Upper lobe of left lung (tissue), 4 donors: ENCODE measurements around the gene UTS2B.

Experiments used
- POLR2AphosphoS5 ChIP-seq, 2 donors: sonication (generic); formaldehyde crosslinking; IDR thresholded peaks; one replicate each; pipeline ENCODE4 v1.5.1; 2017; ENCODE audit warnings: antibody characterized with exemption in 2 of 2
- TF ChIP-seq, protein P1 (sequence below), 6 experiments: fragments of 450-650 bp in 4 of 6; fragments of 200-600 bp in 2 of 6; sonication (generic) in 2 of 6; IDR thresholded peaks; one replicate each; pipeline ENCODE4 v1.5.1; 2016 to 2019; ENCODE audit warnings: antibody characterized with exemption in 6 of 6

GRCh38 chr3:191347228-191347627 lies 16.9 kb upstream of the UTS2B start:
- TF ChIP-seq, protein P1, sequence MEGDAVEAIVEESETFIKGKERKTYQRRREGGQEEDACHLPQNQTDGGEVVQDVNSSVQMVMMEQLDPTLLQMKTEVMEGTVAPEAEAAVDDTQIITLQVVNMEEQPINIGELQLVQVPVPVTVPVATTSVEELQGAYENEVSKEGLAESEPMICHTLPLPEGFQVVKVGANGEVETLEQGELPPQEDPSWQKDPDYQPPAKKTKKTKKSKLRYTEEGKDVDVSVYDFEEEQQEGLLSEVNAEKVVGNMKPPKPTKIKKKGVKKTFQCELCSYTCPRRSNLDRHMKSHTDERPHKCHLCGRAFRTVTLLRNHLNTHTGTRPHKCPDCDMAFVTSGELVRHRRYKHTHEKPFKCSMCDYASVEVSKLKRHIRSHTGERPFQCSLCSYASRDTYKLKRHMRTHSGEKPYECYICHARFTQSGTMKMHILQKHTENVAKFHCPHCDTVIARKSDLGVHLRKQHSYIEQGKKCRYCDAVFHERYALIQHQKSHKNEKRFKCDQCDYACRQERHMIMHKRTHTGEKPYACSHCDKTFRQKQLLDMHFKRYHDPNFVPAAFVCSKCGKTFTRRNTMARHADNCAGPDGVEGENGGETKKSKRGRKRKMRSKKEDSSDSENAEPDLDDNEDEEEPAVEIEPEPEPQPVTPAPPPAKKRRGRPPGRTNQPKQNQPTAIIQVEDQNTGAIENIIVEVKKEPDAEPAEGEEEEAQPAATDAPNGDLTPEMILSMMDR (IDR thresholded peaks at IDR 0.05) = no peak
- no peak for TF ChIP-seq POLR2AphosphoS5 (IDR thresholded peaks at IDR 0.05)
